HEK293T (cell line): ENCODE measurements around the gene ARHGAP32.

Experiments
- CTBP1 ChIP-seq: fragments of 450-650 bp; IDR thresholded peaks from 2 replicates; pipeline ENCODE4 v1.6.1; 2016; ENCODE audit warnings: borderline replicate concordance
- ELF4 ChIP-seq: fragments of 450-650 bp; IDR thresholded peaks from 2 replicates; pipeline ENCODE4 v1.6.1; 2017; ENCODE audit warnings: antibody characterized with exemption
- FOXA1 ChIP-seq: fragments of 450-650 bp; IDR thresholded peaks from 2 replicates; pipeline ENCODE4 v1.6.1; 2016; ENCODE audit warnings: mild to moderate bottlenecking
- FOXM1 ChIP-seq: fragments of 450-650 bp; IDR thresholded peaks from 2 replicates; pipeline ENCODE4 v1.6.1; 2017; ENCODE audit warnings: mild to moderate bottlenecking, borderline replicate concordance
- NFRKB ChIP-seq: fragments of 450-650 bp; IDR thresholded peaks from 2 replicates; pipeline ENCODE4 v1.6.1; 2016; ENCODE audit warnings: mild to moderate bottlenecking, moderate library complexity
- SP1 ChIP-seq: fragments of 450-650 bp; IDR thresholded peaks from 2 replicates; pipeline ENCODE4 v1.6.1; 2017
- TARDBP ChIP-seq: fragments of 450-650 bp; IDR thresholded peaks from 2 replicates; pipeline ENCODE4 v1.6.1; 2016
- ZNF384 ChIP-seq: fragments of 450-650 bp; IDR thresholded peaks from 2 replicates; pipeline ENCODE4 v1.6.1; 2016

- no peak for TF ChIP-seq ZNF384
- no peak for TF ChIP-seq SP1
- TF ChIP-seq TARDBP, result no peak
- no peak for TF ChIP-seq ELF4
- no peak for TF ChIP-seq NFRKB
- TF ChIP-seq FOXA1, result no peak
- TF ChIP-seq CTBP1, result no peak
- TF ChIP-seq FOXM1, result no peak
Measured at GRCh38 chr11:129018991-129019390, 173.1 kb downstream of the ARHGAP32 start.
